ENCODE results near the gene PIBF1.

Gene PIBF1

GRCh38 chr13:72986197-72986596 is 204.3 kb downstream of the PIBF1 start:
- Histone ChIP-seq H3K27me3 (ENCODE audit: control insufficient read depth, insufficient read depth, low read length) (no peaks in the 10 kb centered on the region), H3K9ac (ENCODE audit: low read depth, low read length) (no peak overlapping the region), H3K36me3 (ENCODE audit: control insufficient read depth, insufficient read depth, low read length) (no peaks in the 10 kb centered on the region), H3K9me3 (ENCODE audit: control insufficient read depth, insufficient read depth, low read length) (no peaks in the 10 kb centered on the region), H3K4me3 (ENCODE audit: low read depth, low read length) (no peak overlapping the region), H3K4me1 (ENCODE audit: control insufficient read depth, insufficient read depth, low read length) (no peaks in the 10 kb centered on the region)

GRCh38 chr13:72990953-72991352 is 209.0 kb downstream of the PIBF1 start:
- Histone ChIP-seq H3K9me3 (ENCODE audit: control insufficient read depth, insufficient read depth, low read length) (no peaks in the 10 kb centered on the region), H3K9ac (ENCODE audit: low read depth, low read length) (no peak overlapping the region), H3K36me3 (ENCODE audit: control insufficient read depth, insufficient read depth, low read length) (no peaks in the 10 kb centered on the region), H3K4me1 (ENCODE audit: control insufficient read depth, insufficient read depth, low read length) (no peaks in the 10 kb centered on the region), H3K27me3 (ENCODE audit: control insufficient read depth, insufficient read depth, low read length) (no peaks in the 10 kb centered on the region), H3K4me3 (ENCODE audit: low read depth, low read length) (no peak overlapping the region)

GRCh38 chr13:72998012-72998411 is 216.1 kb downstream of the PIBF1 start:
- Histone ChIP-seq H3K27me3 (ENCODE audit: control insufficient read depth, insufficient read depth, low read length) (no peaks in the 10 kb centered on the region), H3K4me1 (ENCODE audit: control insufficient read depth, insufficient read depth, low read length) (no peaks in the 10 kb centered on the region), H3K36me3 (ENCODE audit: control insufficient read depth, insufficient read depth, low read length) (no peaks in the 10 kb centered on the region), H3K9ac (ENCODE audit: low read depth, low read length) (no peak overlapping the region), H3K9me3 (ENCODE audit: control insufficient read depth, insufficient read depth, low read length) (no peaks in the 10 kb centered on the region), H3K4me3 (ENCODE audit: low read depth, low read length) (no peak overlapping the region)

GRCh38 chr13:73000027-73000674 is 218.2 kb downstream of the PIBF1 start:
- no peaks in the 10 kb centered on the region for H3K27me3 ChIP-seq (ENCODE audit: control insufficient read depth, insufficient read depth, low read length)
- no peaks in the 10 kb centered on the region for H3K9me3 ChIP-seq (ENCODE audit: control insufficient read depth, insufficient read depth, low read length)
- H3K9ac ChIP-seq (ENCODE audit: low read depth, low read length): no peak overlapping the region
- H3K4me1 ChIP-seq (ENCODE audit: control insufficient read depth, insufficient read depth, low read length): no peaks in the 10 kb centered on the region
- no peaks in the 10 kb centered on the region for H3K36me3 ChIP-seq (ENCODE audit: control insufficient read depth, insufficient read depth, low read length)
- no peak overlapping the region for H3K4me3 ChIP-seq (ENCODE audit: low read depth, low read length)

GRCh38 chr13:73001971-73002370 is 220.0 kb downstream of the PIBF1 start:
- Histone ChIP-seq H3K27me3 (ENCODE audit: control insufficient read depth, insufficient read depth, low read length) (no peaks in the 10 kb centered on the region), H3K4me3 (ENCODE audit: low read depth, low read length) (no peak overlapping the region), H3K9me3 (ENCODE audit: control insufficient read depth, insufficient read depth, low read length) (no peaks in the 10 kb centered on the region), H3K4me1 (ENCODE audit: control insufficient read depth, insufficient read depth, low read length) (no peaks in the 10 kb centered on the region), H3K36me3 (ENCODE audit: control insufficient read depth, insufficient read depth, low read length) (no peaks in the 10 kb centered on the region), H3K9ac (ENCODE audit: low read depth, low read length) (no peak overlapping the region)

GRCh38 chr13:73011751-73012150 is 229.8 kb downstream of the PIBF1 start:
- no peak overlapping the region for H3K9ac ChIP-seq (ENCODE audit: low read depth, low read length)
- H3K4me3 ChIP-seq (ENCODE audit: low read depth, low read length): no peak overlapping the region
- H3K36me3 ChIP-seq (ENCODE audit: control insufficient read depth, insufficient read depth, low read length): no peaks in the 10 kb centered on the region
- H3K4me1 ChIP-seq (ENCODE audit: control insufficient read depth, insufficient read depth, low read length): no peaks in the 10 kb centered on the region
- H3K27me3 ChIP-seq (ENCODE audit: control insufficient read depth, insufficient read depth, low read length): no peaks in the 10 kb centered on the region
- H3K9me3 ChIP-seq (ENCODE audit: control insufficient read depth, insufficient read depth, low read length): no peaks in the 10 kb centered on the region

GRCh38 chr13:73015805-73016204 is 233.9 kb downstream of the PIBF1 start:
- H3K27me3 ChIP-seq (ENCODE audit: control insufficient read depth, insufficient read depth, low read length): no peaks in the 10 kb centered on the region
- H3K9ac ChIP-seq (ENCODE audit: low read depth, low read length): no peak overlapping the region
- H3K36me3 ChIP-seq (ENCODE audit: control insufficient read depth, insufficient read depth, low read length): no peaks in the 10 kb centered on the region
- H3K4me1 ChIP-seq (ENCODE audit: control insufficient read depth, insufficient read depth, low read length): no peaks in the 10 kb centered on the region
- no peaks in the 10 kb centered on the region for H3K9me3 ChIP-seq (ENCODE audit: control insufficient read depth, insufficient read depth, low read length)
- no peak overlapping the region for H3K4me3 ChIP-seq (ENCODE audit: low read depth, low read length)

- no peaks in the 10 kb centered on the region for H3K9me3 ChIP-seq (ENCODE audit: control insufficient read depth, insufficient read depth, low read length)
- no peaks in the 10 kb centered on the region for H3K36me3 ChIP-seq (ENCODE audit: control insufficient read depth, insufficient read depth, low read length)
- H3K9ac ChIP-seq (ENCODE audit: low read depth, low read length): no peak overlapping the region
- H3K4me1 ChIP-seq (ENCODE audit: control insufficient read depth, insufficient read depth, low read length): no peaks in the 10 kb centered on the region
- H3K4me3 ChIP-seq (ENCODE audit: low read depth, low read length): no peak overlapping the region
- H3K27me3 ChIP-seq (ENCODE audit: control insufficient read depth, insufficient read depth, low read length): no peaks in the 10 kb centered on the region
Observed at GRCh38 chr13:73018336-73018735, 236.4 kb downstream of the PIBF1 start.

GRCh38 chr13:73025217-73026012 is 243.5 kb downstream of the PIBF1 start:
- no peaks in the 10 kb centered on the region for H3K27me3 ChIP-seq (ENCODE audit: control insufficient read depth, insufficient read depth, low read length)
- no peaks in the 10 kb centered on the region for H3K4me1 ChIP-seq (ENCODE audit: control insufficient read depth, insufficient read depth, low read length)
- no peaks in the 10 kb centered on the region for H3K9me3 ChIP-seq (ENCODE audit: control insufficient read depth, insufficient read depth, low read length)
- no peak overlapping the region for H3K4me3 ChIP-seq (ENCODE audit: low read depth, low read length)
- H3K36me3 ChIP-seq (ENCODE audit: control insufficient read depth, insufficient read depth, low read length): no peaks in the 10 kb centered on the region
- no peak overlapping the region for H3K9ac ChIP-seq (ENCODE audit: low read depth, low read length)

GRCh38 chr13:73034901-73035300 is 253.0 kb downstream of the PIBF1 start:
- Histone ChIP-seq H3K36me3 (ENCODE audit: control insufficient read depth, insufficient read depth, low read length) (no peaks in the 10 kb centered on the region), H3K4me3 (ENCODE audit: low read depth, low read length) (no peak overlapping the region), H3K9me3 (ENCODE audit: control insufficient read depth, insufficient read depth, low read length) (no peaks in the 10 kb centered on the region), H3K4me1 (ENCODE audit: control insufficient read depth, insufficient read depth, low read length) (peaks cover 7% of the 10 kb centered on the region), H3K9ac (ENCODE audit: low read depth, low read length) (no peak overlapping the region), H3K27me3 (ENCODE audit: control insufficient read depth, insufficient read depth, low read length) (peaks cover 5% of the 10 kb centered on the region)

- Histone ChIP-seq H3K4me1 (ENCODE audit: control insufficient read depth, insufficient read depth, low read length) (peaks cover 10% of the 10 kb centered on the region), H3K9ac (ENCODE audit: low read depth, low read length) (no peak overlapping the region), H3K4me3 (ENCODE audit: low read depth, low read length) (no peak overlapping the region), H3K9me3 (ENCODE audit: control insufficient read depth, insufficient read depth, low read length) (no peaks in the 10 kb centered on the region), H3K27me3 (ENCODE audit: control insufficient read depth, insufficient read depth, low read length) (peaks cover 5% of the 10 kb centered on the region), H3K36me3 (ENCODE audit: control insufficient read depth, insufficient read depth, low read length) (no peaks in the 10 kb centered on the region)
Observed at GRCh38 chr13:73035660-73036059, 253.7 kb downstream of the PIBF1 start.

- peaks cover 5% of the 10 kb centered on the region for H3K27me3 ChIP-seq (ENCODE audit: control insufficient read depth, insufficient read depth, low read length)
- H3K4me3 ChIP-seq (ENCODE audit: low read depth, low read length): no peak overlapping the region
- no peak overlapping the region for H3K9ac ChIP-seq (ENCODE audit: low read depth, low read length)
- peaks cover 13% of the 10 kb centered on the region for H3K4me1 ChIP-seq (ENCODE audit: control insufficient read depth, insufficient read depth, low read length)
- no peaks in the 10 kb centered on the region for H3K36me3 ChIP-seq (ENCODE audit: control insufficient read depth, insufficient read depth, low read length)
- H3K9me3 ChIP-seq (ENCODE audit: control insufficient read depth, insufficient read depth, low read length): no peaks in the 10 kb centered on the region
Observed at GRCh38 chr13:73036566-73036965, 254.6 kb downstream of the PIBF1 start.
